ENCODE measurements around the gene LGALS3BP. TPM values are rescaled to one million over a fixed set of nuclear protein-coding genes. Genes with fewer than 3 reads are reported as not detected.

The LGALS3BP gene
- total and polyA plus RNA-seq, 2 of the 13 experiments (the other 11 are each of a cell fraction or from before 2014, with no cell fraction given) = 137 to 332 TPM

DNA sequence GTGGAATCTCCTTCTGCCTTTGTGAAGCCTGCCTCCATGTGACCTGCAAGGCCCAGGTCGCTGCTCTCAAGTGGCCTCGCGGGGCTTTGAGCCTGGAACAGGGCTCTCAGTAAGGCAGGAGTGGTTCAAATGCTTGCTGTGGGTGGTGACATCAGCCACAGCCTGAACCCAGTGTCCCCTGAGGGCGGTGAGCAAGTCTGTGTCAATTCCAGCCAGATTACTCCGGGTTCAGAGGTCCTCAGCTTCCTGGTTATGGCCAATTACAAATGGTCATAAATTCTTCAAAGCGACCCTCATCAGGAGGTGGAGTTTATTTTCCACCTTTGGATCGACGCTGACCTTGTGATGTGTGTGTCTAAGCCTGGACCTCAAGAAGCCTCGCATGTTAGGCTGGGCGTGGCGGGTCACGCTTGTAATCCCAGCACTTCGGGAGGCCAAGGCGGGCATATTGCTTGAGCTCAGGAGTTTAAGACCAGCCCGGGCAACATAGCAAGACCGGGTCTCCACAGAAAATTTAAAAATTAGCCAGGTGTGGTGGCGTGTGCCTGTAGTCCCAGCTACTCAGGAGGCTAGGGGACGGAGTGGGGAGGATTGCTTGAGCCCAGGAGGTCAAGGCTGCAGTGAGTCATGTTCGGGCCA lies 17.3 kb downstream of the LGALS3BP start (continued):
- TF ChIP-seq, protein P1, sequence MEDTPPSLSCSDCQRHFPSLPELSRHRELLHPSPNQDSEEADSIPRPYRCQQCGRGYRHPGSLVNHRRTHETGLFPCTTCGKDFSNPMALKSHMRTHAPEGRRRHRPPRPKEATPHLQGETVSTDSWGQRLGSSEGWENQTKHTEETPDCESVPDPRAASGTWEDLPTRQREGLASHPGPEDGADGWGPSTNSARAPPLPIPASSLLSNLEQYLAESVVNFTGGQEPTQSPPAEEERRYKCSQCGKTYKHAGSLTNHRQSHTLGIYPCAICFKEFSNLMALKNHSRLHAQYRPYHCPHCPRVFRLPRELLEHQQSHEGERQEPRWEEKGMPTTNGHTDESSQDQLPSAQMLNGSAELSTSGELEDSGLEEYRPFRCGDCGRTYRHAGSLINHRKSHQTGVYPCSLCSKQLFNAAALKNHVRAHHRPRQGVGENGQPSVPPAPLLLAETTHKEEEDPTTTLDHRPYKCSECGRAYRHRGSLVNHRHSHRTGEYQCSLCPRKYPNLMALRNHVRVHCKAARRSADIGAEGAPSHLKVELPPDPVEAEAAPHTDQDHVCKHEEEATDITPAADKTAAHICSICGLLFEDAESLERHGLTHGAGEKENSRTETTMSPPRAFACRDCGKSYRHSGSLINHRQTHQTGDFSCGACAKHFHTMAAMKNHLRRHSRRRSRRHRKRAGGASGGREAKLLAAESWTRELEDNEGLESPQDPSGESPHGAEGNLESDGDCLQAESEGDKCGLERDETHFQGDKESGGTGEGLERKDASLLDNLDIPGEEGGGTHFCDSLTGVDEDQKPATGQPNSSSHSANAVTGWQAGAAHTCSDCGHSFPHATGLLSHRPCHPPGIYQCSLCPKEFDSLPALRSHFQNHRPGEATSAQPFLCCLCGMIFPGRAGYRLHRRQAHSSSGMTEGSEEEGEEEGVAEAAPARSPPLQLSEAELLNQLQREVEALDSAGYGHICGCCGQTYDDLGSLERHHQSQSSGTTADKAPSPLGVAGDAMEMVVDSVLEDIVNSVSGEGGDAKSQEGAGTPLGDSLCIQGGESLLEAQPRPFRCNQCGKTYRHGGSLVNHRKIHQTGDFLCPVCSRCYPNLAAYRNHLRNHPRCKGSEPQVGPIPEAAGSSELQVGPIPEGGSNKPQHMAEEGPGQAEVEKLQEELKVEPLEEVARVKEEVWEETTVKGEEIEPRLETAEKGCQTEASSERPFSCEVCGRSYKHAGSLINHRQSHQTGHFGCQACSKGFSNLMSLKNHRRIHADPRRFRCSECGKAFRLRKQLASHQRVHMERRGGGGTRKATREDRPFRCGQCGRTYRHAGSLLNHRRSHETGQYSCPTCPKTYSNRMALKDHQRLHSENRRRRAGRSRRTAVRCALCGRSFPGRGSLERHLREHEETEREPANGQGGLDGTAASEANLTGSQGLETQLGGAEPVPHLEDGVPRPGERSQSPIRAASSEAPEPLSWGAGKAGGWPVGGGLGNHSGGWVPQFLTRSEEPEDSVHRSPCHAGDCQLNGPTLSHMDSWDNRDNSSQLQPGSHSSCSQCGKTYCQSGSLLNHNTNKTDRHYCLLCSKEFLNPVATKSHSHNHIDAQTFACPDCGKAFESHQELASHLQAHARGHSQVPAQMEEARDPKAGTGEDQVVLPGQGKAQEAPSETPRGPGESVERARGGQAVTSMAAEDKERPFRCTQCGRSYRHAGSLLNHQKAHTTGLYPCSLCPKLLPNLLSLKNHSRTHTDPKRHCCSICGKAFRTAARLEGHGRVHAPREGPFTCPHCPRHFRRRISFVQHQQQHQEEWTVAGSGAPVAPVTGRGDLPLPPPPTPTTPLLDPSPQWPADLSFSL (CRISPR knock-in tag; IDR thresholded peaks at IDR 0.05) = no peak
- 0 out of 2 replicates have a peak, but pooled peaks have one; percentile 86 for TF ChIP-seq ZNF724P (CRISPR knock-in tag; IDR thresholded peaks at IDR 0.05; ENCODE audit: borderline replicate concordance)
- 0 out of 2 replicates have a peak, but pooled peaks have one; percentile 78 for TF ChIP-seq NPAS2 (CRISPR knock-in tag; IDR thresholded peaks at IDR 0.05; ENCODE audit: borderline replicate concordance)
- 0 out of 2 replicates have a peak, but pooled peaks have one; percentile 27 for TF ChIP-seq ZFAT (CRISPR knock-in tag; conservative IDR thresholded peaks at IDR 0.05)
- no peak for TF ChIP-seq ZNF160 (CRISPR knock-in tag; IDR thresholded peaks at IDR 0.05)
- peak; percentile 96 for TF ChIP-seq ONECUT2 (CRISPR knock-in tag; IDR thresholded peaks at IDR 0.05)
- peak; percentile 94 for TF ChIP-seq PITX1 (CRISPR knock-in tag; IDR thresholded peaks at IDR 0.05)
- TF ChIP-seq, protein P2, sequence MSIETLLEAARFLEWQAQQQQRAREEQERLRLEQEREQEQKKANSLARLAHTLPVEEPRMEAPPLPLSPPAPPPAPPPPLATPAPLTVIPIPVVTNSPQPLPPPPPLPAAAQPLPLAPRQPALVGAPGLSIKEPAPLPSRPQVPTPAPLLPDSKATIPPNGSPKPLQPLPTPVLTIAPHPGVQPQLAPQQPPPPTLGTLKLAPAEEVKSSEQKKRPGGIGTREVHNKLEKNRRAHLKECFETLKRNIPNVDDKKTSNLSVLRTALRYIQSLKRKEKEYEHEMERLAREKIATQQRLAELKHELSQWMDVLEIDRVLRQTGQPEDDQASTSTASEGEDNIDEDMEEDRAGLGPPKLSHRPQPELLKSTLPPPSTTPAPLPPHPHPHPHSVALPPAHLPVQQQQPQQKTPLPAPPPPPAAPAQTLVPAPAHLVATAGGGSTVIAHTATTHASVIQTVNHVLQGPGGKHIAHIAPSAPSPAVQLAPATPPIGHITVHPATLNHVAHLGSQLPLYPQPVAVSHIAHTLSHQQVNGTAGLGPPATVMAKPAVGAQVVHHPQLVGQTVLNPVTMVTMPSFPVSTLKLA (IDR thresholded peaks at IDR 0.05) = 0 out of 2 replicates have a peak, but pooled peaks have one; percentile 8
- TF ChIP-seq XRCC5 (optimal IDR thresholded peaks at IDR 0.05; ENCODE audit: low read length) = no peak
- peak; percentile 75; the same call in 1 of the 2 replicates for TF ChIP-seq MIXL1 (CRISPR knock-in tag; IDR thresholded peaks at IDR 0.05)
- peak; percentile 95 for TF ChIP-seq HNF4A (CRISPR knock-in tag; IDR thresholded peaks at IDR 0.05)
- TF ChIP-seq ZSCAN31 (CRISPR knock-in tag; IDR thresholded peaks at IDR 0.05; ENCODE audit: low read depth) = no peak
- TF ChIP-seq ZFP37 (CRISPR knock-in tag; IDR thresholded peaks at IDR 0.05; ENCODE audit: borderline replicate concordance) = no peak
- no peak for TF ChIP-seq ZNF136 (CRISPR knock-in tag; IDR thresholded peaks at IDR 0.05; ENCODE audit: low read depth)
- no peak for TF ChIP-seq ZNF777 (CRISPR knock-in tag; IDR thresholded peaks at IDR 0.05)
- TF ChIP-seq, protein P3, sequence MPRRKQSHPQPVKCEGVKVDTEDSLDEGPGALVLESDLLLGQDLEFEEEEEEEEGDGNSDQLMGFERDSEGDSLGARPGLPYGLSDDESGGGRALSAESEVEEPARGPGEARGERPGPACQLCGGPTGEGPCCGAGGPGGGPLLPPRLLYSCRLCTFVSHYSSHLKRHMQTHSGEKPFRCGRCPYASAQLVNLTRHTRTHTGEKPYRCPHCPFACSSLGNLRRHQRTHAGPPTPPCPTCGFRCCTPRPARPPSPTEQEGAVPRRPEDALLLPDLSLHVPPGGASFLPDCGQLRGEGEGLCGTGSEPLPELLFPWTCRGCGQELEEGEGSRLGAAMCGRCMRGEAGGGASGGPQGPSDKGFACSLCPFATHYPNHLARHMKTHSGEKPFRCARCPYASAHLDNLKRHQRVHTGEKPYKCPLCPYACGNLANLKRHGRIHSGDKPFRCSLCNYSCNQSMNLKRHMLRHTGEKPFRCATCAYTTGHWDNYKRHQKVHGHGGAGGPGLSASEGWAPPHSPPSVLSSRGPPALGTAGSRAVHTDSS (CRISPR knock-in tag; conservative IDR thresholded peaks at IDR 0.05) = no peak
- no peak for TF ChIP-seq NFATC3 (CRISPR knock-in tag; IDR thresholded peaks at IDR 0.05)
- no peak for TF ChIP-seq ZBTB10 (CRISPR knock-in tag; IDR thresholded peaks at IDR 0.05; ENCODE audit: borderline replicate concordance)

All from HepG2 (cell line).